Measurements from ENCODE around the gene ROR2.

DNA sequence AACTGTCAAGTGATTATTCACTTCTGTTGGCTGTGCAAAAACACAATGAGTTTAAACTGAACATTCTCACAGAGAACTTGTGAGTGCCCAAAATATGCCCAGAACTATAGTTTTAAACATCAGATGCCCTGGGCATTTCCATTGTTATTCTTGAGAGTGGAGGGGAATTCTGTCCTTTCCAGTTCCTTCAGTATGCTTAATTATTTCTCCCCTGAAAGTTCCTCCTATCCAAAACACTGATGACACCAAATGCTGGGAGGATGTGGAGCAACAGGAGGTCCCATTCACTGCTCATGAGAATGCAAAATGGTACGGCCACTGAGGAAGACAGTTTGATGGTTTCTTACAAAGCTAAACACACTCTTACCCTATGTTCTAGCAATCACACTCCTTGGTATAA is 55.5 kb downstream of the ROR2 start:
- TF ChIP-seq CTCF (CRISPR knock-in tag; IDR thresholded peaks at IDR 0.05) (no peak), EP300 (IDR thresholded peaks at IDR 0.05; ENCODE audit: low read depth in 2 of 2, low read length in 2 of 2) (no peak), EP300 (CRISPR knock-in tag; IDR thresholded peaks at IDR 0.05; ENCODE audit: borderline replicate concordance) (no peak), NR2F1 (CRISPR knock-in tag; IDR thresholded peaks at IDR 0.05) (no peak), ZNF557 (CRISPR knock-in tag; IDR thresholded peaks at IDR 0.05) (no peak), HNRNPLL (IDR thresholded peaks at IDR 0.05; ENCODE audit: low read depth, low read length, poor library complexity, severe bottlenecking) (no peak), KDM2A (CRISPR knock-in tag; IDR thresholded peaks at IDR 0.05; ENCODE audit: borderline replicate concordance, low read depth) (no peak), RFX3 (CRISPR knock-in tag; IDR thresholded peaks at IDR 0.05) (no peak)
- TF ChIP-seq, protein P1, sequence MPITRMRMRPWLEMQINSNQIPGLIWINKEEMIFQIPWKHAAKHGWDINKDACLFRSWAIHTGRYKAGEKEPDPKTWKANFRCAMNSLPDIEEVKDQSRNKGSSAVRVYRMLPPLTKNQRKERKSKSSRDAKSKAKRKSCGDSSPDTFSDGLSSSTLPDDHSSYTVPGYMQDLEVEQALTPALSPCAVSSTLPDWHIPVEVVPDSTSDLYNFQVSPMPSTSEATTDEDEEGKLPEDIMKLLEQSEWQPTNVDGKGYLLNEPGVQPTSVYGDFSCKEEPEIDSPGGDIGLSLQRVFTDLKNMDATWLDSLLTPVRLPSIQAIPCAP (CRISPR knock-in tag; IDR thresholded peaks at IDR 0.05; ENCODE audit: low read depth) = no peak
